ENCODE measurements around the gene SCLT1.

- TF ChIP-seq CTCF (IDR thresholded peaks at IDR 0.05) (no peak), POLR2A (IDR thresholded peaks at IDR 0.05) (no peak)
These were observed 221.4 kb downstream of the SCLT1 start for GRCh38 chr4:128871948-128872347.

Data from thyroid gland (tissue), 4 donors.